K562 (cell line): Measurements from ENCODE around the gene SIGLEC6. TPM values are rescaled to one million over a fixed set of nuclear protein-coding genes. Genes with fewer than 3 reads are reported as not detected.
A peak's percentile ranks its signal among the peaks of the same experiment; 100 is the strongest.

Source experiments
- ELF4 ChIP-seq: fragments of 450-650 bp; formaldehyde crosslinking; IDR thresholded peaks from 2 replicates; pipeline ENCODE4 v1.4.0; 2022; ENCODE audit warnings: missing genetic modification characterization
- HIVEP1 ChIP-seq: fragments of 250-450 bp; sonication (Bioruptor Pico); IDR thresholded peaks from 2 replicates; pipeline ENCODE4 v1.4.0; 2020; ENCODE audit warnings: mild to moderate bottlenecking
- HNRNPUL1 ChIP-seq: fragments of 200-400 bp; formaldehyde crosslinking; IDR thresholded peaks from 2 replicates; pipeline ENCODE4 v1.6.1; 2017; ENCODE audit warnings: low read length
- NELFE ChIP-seq: IDR thresholded peaks from 2 replicates; pipeline ENCODE4 v1.6.1; 2011; ENCODE audit warnings: mild to moderate bottlenecking; ENCODE audit not compliant: insufficient read depth, insufficient read length
- POLR2A ChIP-seq: fragments of 450-650 bp; conservative IDR thresholded peaks from 2 replicates; pipeline ENCODE4 v1.6.1; 2016
- RBM22 ChIP-seq: fragments of 200-400 bp; formaldehyde crosslinking; IDR thresholded peaks from 2 replicates; pipeline ENCODE4 v1.6.1; 2018; ENCODE audit warnings: low read length, low read depth; ENCODE audit not compliant: poor library complexity, severe bottlenecking
- ZC3H8 ChIP-seq: fragments of 450-650 bp; IDR thresholded peaks from 2 replicates; pipeline ENCODE4 v1.6.1; 2017
- ZEB2 ChIP-seq: fragments of 450-650 bp; IDR thresholded peaks from 2 replicates; pipeline ENCODE4 v1.6.1; 2016
- ZNF436 ChIP-seq: fragments of 250-450, 450-650 bp; sonication (Bioruptor Pico); formaldehyde crosslinking; IDR thresholded peaks from 2 replicates; pipeline ENCODE4 v1.7.0; 2020; ENCODE audit warnings: mild to moderate bottlenecking
- polyA plus RNA-seq, 8 experiments: library from polyadenylated mRNA; depleted of rRNA in 4 of 8; stranded (reverse) in 5 of 8; unstranded in 3 of 8; fragments of >200 nt; fragmentation: Nextera tagmentation in 2 of 8; fragmentation: Illumina TruSeq in 1 of 8; extraction: Ambion mirVana in 2 of 8; extraction: Trizol in 1 of 8; gene quantifications; 2 replicates each; pipeline versions ENCODE4 v1.2.1 to v1.2.3, GENCODE V29; 2011 to 2014; ENCODE audit warnings: inconsistent platforms in 1 of 8, missing spikeins in 1 of 8
- total RNA-seq, 7 experiments: library from RNA; depleted of rRNA in 6 of 7; stranded (reverse); fragments of >200 nt in 6 of 7; fragmentation: Illumina TruSeq in 2 of 7; extraction: Trizol in 2 of 7; gene quantifications; 2 replicates each; pipeline versions ENCODE4 v1.2.1 to v1.2.3, GENCODE V29; 2011 to 2021; ENCODE audit warnings: low replicate concordance in 1 of 7
- TF ChIP-seq, protein P1 (sequence below), 3 experiments: fragments of 200-800 bp in 1 of 3; sonication (Bioruptor generic) in 1 of 3; sonication (generic) in 1 of 3; formaldehyde crosslinking in 1 of 3; IDR thresholded peaks; 2 replicates each; pipeline versions ENCODE4 v1.6.1 to v1.8.0; 2016 to 2022; ENCODE audit warnings: mild to moderate bottlenecking in 2 of 3, missing compliant biosample characterization in 2 of 3, missing genetic modification characterization in 2 of 3, missing genetic modification reagents in 1 of 3
- TF ChIP-seq, protein P2 (sequence below): fragments of 450-650 bp; IDR thresholded peaks from 2 replicates; pipeline ENCODE4 v1.6.1; 2016; ENCODE audit warnings: mild to moderate bottlenecking, moderate library complexity
- TF ChIP-seq, protein P3 (sequence below): fragments of 150-350 bp; conservative IDR thresholded peaks from 2 replicates; pipeline ENCODE4 v1.6.1; 2014; ENCODE audit warnings: low read length
- TF ChIP-seq, protein P4 (sequence below): sonication (generic); formaldehyde crosslinking; IDR thresholded peaks from 2 replicates; pipeline ENCODE4 v1.8.0; 2022; ENCODE audit warnings: mild to moderate bottlenecking, missing genetic modification reagents

The SIGLEC6 gene
- total and polyA plus RNA-seq, 9 of the 15 experiments (the other 6 are each of a cell fraction or from before 2014, with no cell fraction given) = 0.03 to 17.5 (median 0.71) TPM

DNA sequence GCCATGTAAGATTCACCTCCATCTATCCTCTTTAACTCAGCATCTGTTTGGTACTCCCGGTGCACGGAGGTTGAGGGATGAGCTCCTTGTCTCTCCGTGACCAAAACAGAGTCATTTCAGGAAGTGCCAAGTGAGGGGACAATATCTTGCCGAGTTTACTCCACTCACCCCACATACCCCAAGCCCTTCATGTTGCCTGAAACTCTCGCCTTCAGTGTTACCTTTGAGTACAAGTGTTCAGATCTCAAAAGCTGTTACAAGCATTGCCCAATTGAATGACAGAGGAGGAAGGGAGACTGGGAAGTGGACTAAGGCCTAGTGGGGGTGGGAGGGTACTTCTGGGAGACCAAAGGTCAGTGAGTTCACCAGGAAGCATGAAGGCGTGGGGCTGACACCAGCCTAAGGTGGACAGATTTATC is 23.8 kb downstream of the SIGLEC6 start (continued):
- peak; percentile 25; the same call in 1 of the 2 replicates for TF ChIP-seq ELF4 (CRISPR knock-in tag)
- TF ChIP-seq ZC3H8 = no peak
- TF ChIP-seq, protein P1, sequence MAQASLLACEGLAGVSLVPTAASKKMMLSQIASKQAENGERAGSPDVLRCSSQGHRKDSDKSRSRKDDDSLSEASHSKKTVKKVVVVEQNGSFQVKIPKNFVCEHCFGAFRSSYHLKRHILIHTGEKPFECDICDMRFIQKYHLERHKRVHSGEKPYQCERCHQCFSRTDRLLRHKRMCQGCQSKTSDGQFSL (CRISPR knock-in tag; IDR thresholded peaks at IDR 0.05) = no peak
- TF ChIP-seq, protein P1 (tag; IDR thresholded peaks at IDR 0.05) = no peak; a peak in 1 of 4 replicates
- TF ChIP-seq ZEB2 = no peak; the same call in 1 of the 2 replicates
- no peak for TF ChIP-seq HNRNPUL1
- TF ChIP-seq POLR2A = peak; percentile 47; the same call in 1 of the 2 replicates
- TF ChIP-seq, protein P2, sequence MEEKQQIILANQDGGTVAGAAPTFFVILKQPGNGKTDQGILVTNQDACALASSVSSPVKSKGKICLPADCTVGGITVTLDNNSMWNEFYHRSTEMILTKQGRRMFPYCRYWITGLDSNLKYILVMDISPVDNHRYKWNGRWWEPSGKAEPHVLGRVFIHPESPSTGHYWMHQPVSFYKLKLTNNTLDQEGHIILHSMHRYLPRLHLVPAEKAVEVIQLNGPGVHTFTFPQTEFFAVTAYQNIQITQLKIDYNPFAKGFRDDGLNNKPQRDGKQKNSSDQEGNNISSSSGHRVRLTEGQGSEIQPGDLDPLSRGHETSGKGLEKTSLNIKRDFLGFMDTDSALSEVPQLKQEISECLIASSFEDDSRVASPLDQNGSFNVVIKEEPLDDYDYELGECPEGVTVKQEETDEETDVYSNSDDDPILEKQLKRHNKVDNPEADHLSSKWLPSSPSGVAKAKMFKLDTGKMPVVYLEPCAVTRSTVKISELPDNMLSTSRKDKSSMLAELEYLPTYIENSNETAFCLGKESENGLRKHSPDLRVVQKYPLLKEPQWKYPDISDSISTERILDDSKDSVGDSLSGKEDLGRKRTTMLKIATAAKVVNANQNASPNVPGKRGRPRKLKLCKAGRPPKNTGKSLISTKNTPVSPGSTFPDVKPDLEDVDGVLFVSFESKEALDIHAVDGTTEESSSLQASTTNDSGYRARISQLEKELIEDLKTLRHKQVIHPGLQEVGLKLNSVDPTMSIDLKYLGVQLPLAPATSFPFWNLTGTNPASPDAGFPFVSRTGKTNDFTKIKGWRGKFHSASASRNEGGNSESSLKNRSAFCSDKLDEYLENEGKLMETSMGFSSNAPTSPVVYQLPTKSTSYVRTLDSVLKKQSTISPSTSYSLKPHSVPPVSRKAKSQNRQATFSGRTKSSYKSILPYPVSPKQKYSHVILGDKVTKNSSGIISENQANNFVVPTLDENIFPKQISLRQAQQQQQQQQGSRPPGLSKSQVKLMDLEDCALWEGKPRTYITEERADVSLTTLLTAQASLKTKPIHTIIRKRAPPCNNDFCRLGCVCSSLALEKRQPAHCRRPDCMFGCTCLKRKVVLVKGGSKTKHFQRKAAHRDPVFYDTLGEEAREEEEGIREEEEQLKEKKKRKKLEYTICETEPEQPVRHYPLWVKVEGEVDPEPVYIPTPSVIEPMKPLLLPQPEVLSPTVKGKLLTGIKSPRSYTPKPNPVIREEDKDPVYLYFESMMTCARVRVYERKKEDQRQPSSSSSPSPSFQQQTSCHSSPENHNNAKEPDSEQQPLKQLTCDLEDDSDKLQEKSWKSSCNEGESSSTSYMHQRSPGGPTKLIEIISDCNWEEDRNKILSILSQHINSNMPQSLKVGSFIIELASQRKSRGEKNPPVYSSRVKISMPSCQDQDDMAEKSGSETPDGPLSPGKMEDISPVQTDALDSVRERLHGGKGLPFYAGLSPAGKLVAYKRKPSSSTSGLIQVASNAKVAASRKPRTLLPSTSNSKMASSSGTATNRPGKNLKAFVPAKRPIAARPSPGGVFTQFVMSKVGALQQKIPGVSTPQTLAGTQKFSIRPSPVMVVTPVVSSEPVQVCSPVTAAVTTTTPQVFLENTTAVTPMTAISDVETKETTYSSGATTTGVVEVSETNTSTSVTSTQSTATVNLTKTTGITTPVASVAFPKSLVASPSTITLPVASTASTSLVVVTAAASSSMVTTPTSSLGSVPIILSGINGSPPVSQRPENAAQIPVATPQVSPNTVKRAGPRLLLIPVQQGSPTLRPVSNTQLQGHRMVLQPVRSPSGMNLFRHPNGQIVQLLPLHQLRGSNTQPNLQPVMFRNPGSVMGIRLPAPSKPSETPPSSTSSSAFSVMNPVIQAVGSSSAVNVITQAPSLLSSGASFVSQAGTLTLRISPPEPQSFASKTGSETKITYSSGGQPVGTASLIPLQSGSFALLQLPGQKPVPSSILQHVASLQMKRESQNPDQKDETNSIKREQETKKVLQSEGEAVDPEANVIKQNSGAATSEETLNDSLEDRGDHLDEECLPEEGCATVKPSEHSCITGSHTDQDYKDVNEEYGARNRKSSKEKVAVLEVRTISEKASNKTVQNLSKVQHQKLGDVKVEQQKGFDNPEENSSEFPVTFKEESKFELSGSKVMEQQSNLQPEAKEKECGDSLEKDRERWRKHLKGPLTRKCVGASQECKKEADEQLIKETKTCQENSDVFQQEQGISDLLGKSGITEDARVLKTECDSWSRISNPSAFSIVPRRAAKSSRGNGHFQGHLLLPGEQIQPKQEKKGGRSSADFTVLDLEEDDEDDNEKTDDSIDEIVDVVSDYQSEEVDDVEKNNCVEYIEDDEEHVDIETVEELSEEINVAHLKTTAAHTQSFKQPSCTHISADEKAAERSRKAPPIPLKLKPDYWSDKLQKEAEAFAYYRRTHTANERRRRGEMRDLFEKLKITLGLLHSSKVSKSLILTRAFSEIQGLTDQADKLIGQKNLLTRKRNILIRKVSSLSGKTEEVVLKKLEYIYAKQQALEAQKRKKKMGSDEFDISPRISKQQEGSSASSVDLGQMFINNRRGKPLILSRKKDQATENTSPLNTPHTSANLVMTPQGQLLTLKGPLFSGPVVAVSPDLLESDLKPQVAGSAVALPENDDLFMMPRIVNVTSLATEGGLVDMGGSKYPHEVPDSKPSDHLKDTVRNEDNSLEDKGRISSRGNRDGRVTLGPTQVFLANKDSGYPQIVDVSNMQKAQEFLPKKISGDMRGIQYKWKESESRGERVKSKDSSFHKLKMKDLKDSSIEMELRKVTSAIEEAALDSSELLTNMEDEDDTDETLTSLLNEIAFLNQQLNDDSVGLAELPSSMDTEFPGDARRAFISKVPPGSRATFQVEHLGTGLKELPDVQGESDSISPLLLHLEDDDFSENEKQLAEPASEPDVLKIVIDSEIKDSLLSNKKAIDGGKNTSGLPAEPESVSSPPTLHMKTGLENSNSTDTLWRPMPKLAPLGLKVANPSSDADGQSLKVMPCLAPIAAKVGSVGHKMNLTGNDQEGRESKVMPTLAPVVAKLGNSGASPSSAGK = peak; percentile 42
- no peak for TF ChIP-seq RBM22
- TF ChIP-seq, protein P3, sequence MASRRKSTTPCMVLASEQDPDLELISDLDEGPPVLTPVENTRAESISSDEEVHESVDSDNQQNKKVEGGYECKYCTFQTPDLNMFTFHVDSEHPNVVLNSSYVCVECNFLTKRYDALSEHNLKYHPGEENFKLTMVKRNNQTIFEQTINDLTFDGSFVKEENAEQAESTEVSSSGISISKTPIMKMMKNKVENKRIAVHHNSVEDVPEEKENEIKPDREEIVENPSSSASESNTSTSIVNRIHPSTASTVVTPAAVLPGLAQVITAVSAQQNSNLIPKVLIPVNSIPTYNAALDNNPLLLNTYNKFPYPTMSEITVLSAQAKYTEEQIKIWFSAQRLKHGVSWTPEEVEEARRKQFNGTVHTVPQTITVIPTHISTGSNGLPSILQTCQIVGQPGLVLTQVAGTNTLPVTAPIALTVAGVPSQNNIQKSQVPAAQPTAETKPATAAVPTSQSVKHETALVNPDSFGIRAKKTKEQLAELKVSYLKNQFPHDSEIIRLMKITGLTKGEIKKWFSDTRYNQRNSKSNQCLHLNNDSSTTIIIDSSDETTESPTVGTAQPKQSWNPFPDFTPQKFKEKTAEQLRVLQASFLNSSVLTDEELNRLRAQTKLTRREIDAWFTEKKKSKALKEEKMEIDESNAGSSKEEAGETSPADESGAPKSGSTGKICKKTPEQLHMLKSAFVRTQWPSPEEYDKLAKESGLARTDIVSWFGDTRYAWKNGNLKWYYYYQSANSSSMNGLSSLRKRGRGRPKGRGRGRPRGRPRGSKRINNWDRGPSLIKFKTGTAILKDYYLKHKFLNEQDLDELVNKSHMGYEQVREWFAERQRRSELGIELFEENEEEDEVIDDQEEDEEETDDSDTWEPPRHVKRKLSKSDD = no peak
- TF ChIP-seq HIVEP1 (CRISPR knock-in tag) = no peak
- TF ChIP-seq, protein P4, sequence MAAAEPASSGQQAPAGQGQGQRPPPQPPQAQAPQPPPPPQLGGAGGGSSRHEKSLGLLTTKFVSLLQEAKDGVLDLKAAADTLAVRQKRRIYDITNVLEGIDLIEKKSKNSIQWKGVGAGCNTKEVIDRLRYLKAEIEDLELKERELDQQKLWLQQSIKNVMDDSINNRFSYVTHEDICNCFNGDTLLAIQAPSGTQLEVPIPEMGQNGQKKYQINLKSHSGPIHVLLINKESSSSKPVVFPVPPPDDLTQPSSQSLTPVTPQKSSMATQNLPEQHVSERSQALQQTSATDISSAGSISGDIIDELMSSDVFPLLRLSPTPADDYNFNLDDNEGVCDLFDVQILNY (CRISPR knock-in tag) = no peak
- no peak for TF ChIP-seq ZNF436 (CRISPR knock-in tag)
- TF ChIP-seq NELFE = no peak
